HG03565 (cell line): ENCODE data around the gene PMFBP1.
"Not testable (repeated sequence)": the region's sequence is repeated elsewhere in the genome, so short reads cannot be mapped to it uniquely, and the experiment has no call there.

Source experiments
- ATAC-seq: cut with Tn5 transposase; IDR thresholded peaks from one replicate; pipeline ENCODE4 v1.9.1; 2021; ENCODE audit warnings: mild to moderate bottlenecking, moderate library complexity; ENCODE audit not compliant: unreplicated experiment

PMFBP1 gene

DNA sequence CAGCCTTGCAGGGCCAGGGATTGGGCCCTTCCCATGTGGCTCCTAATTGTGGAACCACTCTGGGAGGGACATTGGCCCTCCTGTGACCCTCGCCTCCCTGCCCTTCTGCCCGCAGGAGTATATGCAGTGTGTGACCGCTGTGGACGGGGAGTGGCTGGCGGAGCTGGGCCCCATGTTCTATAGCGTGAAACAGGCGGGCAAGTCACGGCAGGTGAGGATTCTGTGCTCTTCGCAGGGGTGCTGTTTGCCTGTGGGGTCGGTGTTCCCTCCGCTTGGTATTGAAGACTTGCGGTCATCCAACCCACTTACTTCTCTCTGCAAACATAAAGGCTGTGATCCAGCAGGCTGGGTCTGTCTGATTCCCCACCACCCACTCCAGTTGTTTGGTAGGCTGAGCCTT, 62.7 kb downstream of the PMFBP1 start:
- no peak for ATAC-seq

DNA sequence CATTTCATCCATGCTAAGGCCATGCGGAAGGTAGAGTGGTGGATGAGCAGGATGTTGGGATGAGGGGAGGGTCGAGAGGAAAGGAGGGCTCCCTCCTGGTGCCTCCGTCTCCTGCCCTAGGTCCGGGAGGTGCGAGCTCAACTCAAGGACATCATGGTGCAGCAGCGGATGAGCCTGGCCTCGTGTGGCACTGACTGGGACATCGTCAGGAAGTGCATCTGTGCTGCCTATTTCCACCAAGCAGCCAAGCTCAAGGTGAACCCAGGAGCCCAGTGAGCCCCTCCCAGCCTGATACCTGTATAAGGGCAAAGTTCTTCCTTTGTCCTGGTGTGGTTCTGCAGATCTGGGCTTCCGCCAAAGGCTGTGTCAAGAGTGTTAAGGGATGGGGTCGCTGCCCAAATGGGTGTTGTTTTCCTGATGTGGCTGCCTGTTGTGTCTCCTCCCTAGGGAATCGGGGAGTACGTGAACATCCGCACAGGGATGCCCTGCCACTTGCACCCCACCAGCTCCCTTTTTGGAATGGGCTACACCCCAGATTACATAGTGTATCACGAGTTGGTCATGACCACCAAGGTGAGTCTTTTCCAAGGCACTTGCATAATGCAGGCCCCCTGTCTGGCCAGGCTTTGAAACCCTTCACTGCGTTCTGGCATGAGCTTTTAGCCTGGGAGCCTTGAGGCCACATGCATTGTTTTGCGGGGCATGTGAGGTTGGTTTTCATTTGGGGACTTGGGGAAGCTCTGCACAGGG, 63.4 kb downstream of the PMFBP1 start:
- ATAC-seq: no peak

GRCh38 chr16:72107371-72107770, 64.6 kb downstream of the PMFBP1 start:
- ATAC-seq: no peak

GRCh38 chr16:72105978-72106377, 66.0 kb downstream of the PMFBP1 start:
- no peak for ATAC-seq

DNA sequence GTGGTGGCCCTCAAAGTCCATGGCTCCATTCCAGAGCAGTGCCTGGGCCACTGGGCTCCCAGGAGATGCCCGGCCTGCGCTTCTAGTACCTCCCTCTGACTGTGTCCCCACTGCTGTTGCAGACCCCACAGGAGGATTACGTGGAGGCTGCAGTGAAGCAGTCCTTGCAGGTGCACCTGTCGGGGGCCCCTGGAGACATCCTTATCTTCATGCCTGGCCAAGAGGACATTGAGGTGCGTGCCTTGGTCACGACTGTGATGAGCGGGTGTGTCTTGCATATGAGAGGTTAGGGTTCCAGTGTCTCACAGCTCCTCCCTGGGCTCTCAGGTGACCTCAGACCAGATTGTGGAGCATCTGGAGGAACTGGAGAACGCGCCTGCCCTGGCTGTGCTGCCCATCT, 67.0 kb downstream of the PMFBP1 start:
- no peak for ATAC-seq

GRCh38 chr16:72101195-72101594, 70.8 kb downstream of the PMFBP1 start:
- no peak for ATAC-seq

- ATAC-seq: peak; percentile 74
Observed at GRCh38 chr16:72099377-72099818, 72.6 kb downstream of the PMFBP1 start.

DNA sequence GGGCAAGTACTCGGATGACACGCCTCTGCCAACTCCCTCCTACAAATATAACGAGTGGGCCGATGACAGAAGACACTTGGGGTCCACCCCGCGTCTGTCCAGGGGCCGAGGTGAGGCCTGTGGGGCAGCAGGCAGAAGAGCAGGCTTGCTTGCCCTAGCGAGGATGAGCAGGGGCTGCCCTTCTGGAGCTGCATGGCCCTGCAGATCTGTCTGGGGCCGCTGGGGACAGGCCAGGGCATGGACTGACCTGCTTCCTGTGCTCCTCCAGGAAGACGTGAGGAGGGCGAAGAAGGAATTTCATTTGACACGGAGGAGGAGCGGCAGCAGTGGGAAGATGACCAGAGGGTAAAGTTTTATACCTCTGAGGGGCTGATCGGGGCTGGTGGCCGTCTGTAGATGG, 73.0 kb downstream of the PMFBP1 start:
- ATAC-seq: no peak

DNA sequence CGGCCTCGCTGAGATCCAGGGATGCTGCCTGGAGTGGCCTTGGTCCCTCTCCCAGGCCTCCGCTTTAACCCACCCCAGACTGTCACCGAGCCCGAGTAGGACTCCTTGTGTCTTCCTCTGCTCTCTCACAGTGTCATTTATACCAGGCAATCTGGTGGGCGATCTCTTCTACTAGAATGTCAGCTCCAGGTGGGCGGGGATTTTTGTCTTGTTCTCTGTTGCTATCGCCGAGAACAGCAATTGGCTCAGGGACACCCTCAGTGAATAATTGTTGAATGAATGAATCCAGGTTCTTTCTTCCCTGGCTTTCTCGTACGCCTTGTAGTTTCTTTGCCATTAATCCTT, 77.7 kb downstream of the PMFBP1 start:
- ATAC-seq: no peak

- peak; percentile 97 for ATAC-seq
Observed at GRCh38 chr16:72093448-72094265, 78.3 kb downstream of the PMFBP1 start, which contains the start of the genes DHX38 and TXNL4B. TSS of gene DHX38 (plus strand) at chr16:72093847. CDS start at chr16:72096158, 2,311 bp downstream. TSS of gene TXNL4B (minus strand) at chr16:72093620. CDS start at chr16:72090749, 2,871 bp downstream.

- ATAC-seq: no peak
Observed at GRCh38 chr16:72092832-72093447, 79.0 kb downstream of the PMFBP1 start.

DNA sequence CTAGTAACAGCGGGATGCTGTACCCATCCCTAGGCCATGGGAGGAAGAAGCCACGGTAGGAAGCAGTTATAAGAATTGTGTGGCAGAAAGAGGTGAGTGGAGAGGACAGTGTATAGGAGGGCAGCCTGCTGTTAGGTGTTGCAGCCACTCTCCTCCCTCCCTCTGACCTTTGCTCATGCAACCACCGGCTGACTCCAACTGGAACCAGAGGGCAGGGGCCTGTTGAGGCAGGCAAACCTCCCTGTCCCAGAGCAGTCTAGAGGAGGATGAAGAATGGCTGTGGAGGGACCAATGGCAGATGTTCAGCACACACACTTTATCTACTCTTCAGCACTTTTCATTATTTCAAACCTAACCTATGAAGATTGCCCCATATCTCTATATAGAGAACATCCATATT, 80.7 kb downstream of the PMFBP1 start:
- ATAC-seq: no peak

- ATAC-seq: no peak
Observed at GRCh38 chr16:72085002-72085401, 87.0 kb downstream of the PMFBP1 start.

DNA sequence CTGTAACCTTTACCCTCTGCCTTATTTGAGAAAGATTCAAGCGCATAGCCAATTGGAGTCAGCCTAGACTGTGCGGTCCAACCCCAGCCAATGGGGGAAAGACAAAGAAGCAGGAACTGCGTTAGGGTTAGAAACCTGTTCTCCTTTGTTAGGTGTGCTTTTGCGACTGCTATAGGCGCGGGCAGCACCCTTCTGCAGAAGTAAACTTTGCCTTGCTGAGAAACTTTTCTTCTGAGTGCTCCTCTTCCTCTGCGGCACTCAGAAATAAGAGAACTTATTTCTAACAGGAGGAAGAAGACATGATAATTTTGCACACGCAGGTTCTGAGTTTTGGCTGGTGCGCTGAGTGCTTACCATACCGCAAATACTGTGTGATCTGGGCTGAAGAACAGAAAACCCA, 87.5 kb downstream of the PMFBP1 start:
- no peak for ATAC-seq

- ATAC-seq: no peak
Observed at GRCh38 chr16:72083778-72084404, 88.1 kb downstream of the PMFBP1 start.

GRCh38 chr16:72076991-72077706, 94.8 kb downstream of the PMFBP1 start:
- not testable (repeated sequence) for ATAC-seq

- ATAC-seq: not testable (repeated sequence)
Observed at GRCh38 chr16:72075067-72075466, 96.9 kb downstream of the PMFBP1 start.

DNA sequence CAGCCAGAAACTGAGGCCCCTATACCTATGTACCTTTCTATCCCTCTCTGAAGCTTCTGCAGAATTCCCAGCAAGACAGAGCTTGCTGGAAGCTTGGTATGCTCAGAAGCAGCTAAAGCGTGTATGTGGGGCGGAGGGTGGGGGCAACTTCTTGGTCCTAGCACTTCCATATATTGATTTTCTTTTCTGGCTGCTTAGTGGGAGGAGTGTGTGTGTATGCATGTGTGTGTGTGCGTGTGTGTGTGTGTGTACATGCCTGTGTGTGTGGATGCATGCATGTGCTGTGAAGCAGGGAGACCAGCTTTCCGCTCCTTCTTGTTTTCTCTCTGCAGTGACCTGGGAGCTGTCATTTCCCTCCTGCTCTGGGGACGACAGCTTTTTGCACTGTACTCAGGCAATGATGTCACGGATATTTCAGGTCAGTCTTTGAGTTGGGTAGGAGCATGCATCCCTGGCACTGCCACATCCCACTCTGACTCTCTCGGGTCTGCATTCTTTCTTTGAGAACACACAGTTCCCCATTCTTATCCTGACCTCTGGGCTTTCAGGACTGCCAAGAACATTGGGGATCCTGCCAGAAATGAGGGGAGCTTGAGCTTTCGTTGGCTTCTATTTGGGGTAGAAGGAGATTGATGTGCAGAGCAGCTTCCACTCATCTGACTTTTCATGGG, 98.3 kb downstream of the PMFBP1 start:
- ATAC-seq: no peak

- ATAC-seq: no peak
Observed at GRCh38 chr16:72072514-72073342, 99.2 kb downstream of the PMFBP1 start.
